Gastroesophageal sphincter (tissue), 3 donors: ENCODE data around the gene CCDC40.

Experiments used
- CTCF ChIP-seq, 4 experiments: fragments of 200-600 bp in 2 of 4; fragments of 450-650 bp in 2 of 4; sonication (generic) in 1 of 4; IDR thresholded peaks; one replicate each; pipeline ENCODE4 v1.5.1; 2017 to 2019; ENCODE audit warnings: antibody characterized with exemption in 4 of 4, mild to moderate bottlenecking in 2 of 4, moderate library complexity in 2 of 4
- POLR2A ChIP-seq, 2 donors: fragments of 450-650 bp; IDR thresholded peaks; one replicate each; pipeline ENCODE4 v1.6.1; 2017; ENCODE audit warnings: antibody characterized with exemption in 2 of 2, mild to moderate bottlenecking in 2 of 2, moderate library complexity in 1 of 2

- TF ChIP-seq CTCF (IDR thresholded peaks at IDR 0.05) (no peak), POLR2A (IDR thresholded peaks at IDR 0.05) (no peak)
These were observed 19.2 kb downstream of the CCDC40 start for GRCh38 chr17:80055597-80055996.
